Stimulated activated CD8-positive, alpha-beta memory T cell treated with anti-CD3 and anti-CD28 coated beads, Interleukin-12 subunit alpha, Interleukin-12 subunit beta, amount 100 ng/mL, for 24 hours (primary cell): ENCODE data around the gene TNFRSF19.

ENCODE experiments used
- DNase-seq: peaks from one replicate; pipeline ENCODE4 v3.0.0-alpha.2; 2020; ENCODE audit errors: extremely low read depth

Gene TNFRSF19

GRCh38 chr13:23684647-23685046 is 114.4 kb downstream of the TNFRSF19 start:
- DNase-seq, result no peak

GRCh38 chr13:23685416-23685815 is 115.2 kb downstream of the TNFRSF19 start:
- DNase-seq, result no peak

- DNase-seq, result no peak
Observed at GRCh38 chr13:23686948-23687347, 116.7 kb downstream of the TNFRSF19 start.

- DNase-seq, result no peak
Observed at GRCh38 chr13:23687614-23688013, 117.4 kb downstream of the TNFRSF19 start.

- no peak for DNase-seq
Observed at GRCh38 chr13:23688336-23688735, 118.1 kb downstream of the TNFRSF19 start.

- no peak for DNase-seq
Observed at GRCh38 chr13:23690668-23691067, 120.5 kb downstream of the TNFRSF19 start.

GRCh38 chr13:23692816-23693215 is 122.6 kb downstream of the TNFRSF19 start:
- no peak for DNase-seq

- DNase-seq, result no peak
Observed at GRCh38 chr13:23695196-23695595, 125.0 kb downstream of the TNFRSF19 start.

GRCh38 chr13:23695711-23696464 is 125.7 kb downstream of the TNFRSF19 start:
- DNase-seq, result peak; percentile 10

- no peak for DNase-seq
Observed at GRCh38 chr13:23696610-23697009, 126.4 kb downstream of the TNFRSF19 start.

GRCh38 chr13:23697772-23698313 is 127.6 kb downstream of the TNFRSF19 start:
- no peak for DNase-seq

GRCh38 chr13:23699271-23699670 is 129.1 kb downstream of the TNFRSF19 start:
- no peak for DNase-seq

GRCh38 chr13:23701186-23701585 is 131.0 kb downstream of the TNFRSF19 start:
- no peak for DNase-seq

- DNase-seq, result no peak
Observed at GRCh38 chr13:23701636-23702035, 131.4 kb downstream of the TNFRSF19 start.

GRCh38 chr13:23703246-23703860 is 133.1 kb downstream of the TNFRSF19 start:
- no peak for DNase-seq

- no peak for DNase-seq
Observed at GRCh38 chr13:23705583-23705982, 135.4 kb downstream of the TNFRSF19 start.

- DNase-seq, result no peak
Observed at GRCh38 chr13:23707674-23708073, 137.5 kb downstream of the TNFRSF19 start.

- no peak for DNase-seq
Observed at GRCh38 chr13:23709536-23709935, 139.3 kb downstream of the TNFRSF19 start.

GRCh38 chr13:23710366-23710765 is 140.2 kb downstream of the TNFRSF19 start:
- DNase-seq, result no peak

- no peak for DNase-seq
Observed at GRCh38 chr13:23711355-23711754, 141.1 kb downstream of the TNFRSF19 start.

GRCh38 chr13:23714672-23715071 is 144.5 kb downstream of the TNFRSF19 start:
- no peak for DNase-seq

- DNase-seq, result no peak
Observed at GRCh38 chr13:23715092-23715761, 145.0 kb downstream of the TNFRSF19 start.
